Glutamatergic neuron (in vitro differentiated cells): ENCODE results near the gene WDR48. TPM values are rescaled to one million over a fixed set of nuclear protein-coding genes. Genes with fewer than 3 reads are reported as not detected.
A peak's percentile ranks its signal among the peaks of the same experiment; 100 is the strongest.

Source experiments
- DNase-seq: peaks from one replicate; pipeline ENCODE4 v3.0.0; 2022
- H3K27ac Mint-ChIP-seq: one replicate; pipeline ENCODE4 v1.8.0; 2020; ENCODE audit warnings: mild to moderate bottlenecking, mixed read lengths, inconsistent platforms; ENCODE audit not compliant: unreplicated experiment
- H3K27me3 Mint-ChIP-seq: one replicate; pipeline ENCODE4 v1.8.0; 2020; ENCODE audit warnings: mild to moderate bottlenecking, moderate library complexity, mixed read lengths, inconsistent platforms; ENCODE audit not compliant: unreplicated experiment
- H3K36me3 Mint-ChIP-seq: one replicate; pipeline ENCODE4 v1.8.0; 2020; ENCODE audit warnings: mild to moderate bottlenecking, mixed read lengths, inconsistent platforms; ENCODE audit not compliant: unreplicated experiment
- H3K4me1 Mint-ChIP-seq: one replicate; pipeline ENCODE4 v1.8.0; 2020; ENCODE audit warnings: mild to moderate bottlenecking, low read depth, mixed read lengths, inconsistent platforms; ENCODE audit not compliant: unreplicated experiment
- H3K4me3 Mint-ChIP-seq: one replicate; pipeline ENCODE4 v1.8.0; 2020; ENCODE audit warnings: mild to moderate bottlenecking, mixed read lengths, inconsistent platforms; ENCODE audit not compliant: unreplicated experiment
- H3K9me3 Mint-ChIP-seq: one replicate; pipeline ENCODE4 v1.8.0; 2020; ENCODE audit warnings: mild to moderate bottlenecking, moderate library complexity, mixed read lengths, inconsistent platforms; ENCODE audit not compliant: unreplicated experiment
- CTCF ChIP-seq: fragments of 200-600 bp; sonication (generic); IDR thresholded peaks from one replicate; pipeline ENCODE4 v1.5.0; 2021; ENCODE audit not compliant: partially characterized antibody, unreplicated experiment
- total RNA-seq: library from RNA; stranded (reverse); fragmentation: NEBNext Ultra II Directional; extraction: Animal tissue kit (Norgen Biotek cat#: 25700); gene quantifications from one replicate; pipeline ENCODE4 v1.2.1, GENCODE V29; 2021; ENCODE audit not compliant: unreplicated experiment

The WDR48 gene
- total RNA-seq, 1 donor from 2014 or later: 64.3 TPM

GRCh38 chr3:39062180-39062579 is 10.4 kb downstream of the WDR48 start:
- H3K36me3 Mint-ChIP-seq: no peaks in the 10 kb centered on the region
- peaks cover 2% of the 10 kb centered on the region for H3K9me3 Mint-ChIP-seq
- DNase-seq: no peak
- H3K4me1 Mint-ChIP-seq: no peaks in the 10 kb centered on the region
- H3K27ac Mint-ChIP-seq: no peak overlapping the region
- no peak for TF ChIP-seq CTCF
- no peak overlapping the region for H3K4me3 Mint-ChIP-seq
- H3K27me3 Mint-ChIP-seq: no peaks in the 10 kb centered on the region

GRCh38 chr3:39063143-39063542 is 11.3 kb downstream of the WDR48 start:
- H3K36me3 Mint-ChIP-seq: no peaks in the 10 kb centered on the region
- no peak for DNase-seq
- no peak overlapping the region for H3K27ac Mint-ChIP-seq
- H3K27me3 Mint-ChIP-seq: no peaks in the 10 kb centered on the region
- no peaks in the 10 kb centered on the region for H3K9me3 Mint-ChIP-seq
- H3K4me3 Mint-ChIP-seq: no peak overlapping the region
- TF ChIP-seq CTCF: no peak
- H3K4me1 Mint-ChIP-seq: no peaks in the 10 kb centered on the region

GRCh38 chr3:39064646-39065045 is 12.8 kb downstream of the WDR48 start:
- Mint-ChIP-seq H3K4me3 (no peak overlapping the region), H3K27ac (no peak overlapping the region), H3K36me3 (no peaks in the 10 kb centered on the region), H3K9me3 (no peaks in the 10 kb centered on the region), H3K27me3 (no peaks in the 10 kb centered on the region), H3K4me1 (no peaks in the 10 kb centered on the region)
- no peak for DNase-seq
- no peak for TF ChIP-seq CTCF

GRCh38 chr3:39065197-39065596 is 13.4 kb downstream of the WDR48 start:
- no peaks in the 10 kb centered on the region for H3K27me3 Mint-ChIP-seq
- H3K4me3 Mint-ChIP-seq: no peak overlapping the region
- H3K9me3 Mint-ChIP-seq: no peaks in the 10 kb centered on the region
- no peaks in the 10 kb centered on the region for H3K4me1 Mint-ChIP-seq
- no peaks in the 10 kb centered on the region for H3K36me3 Mint-ChIP-seq
- peak; percentile 33 for DNase-seq
- no peak overlapping the region for H3K27ac Mint-ChIP-seq
- peak; percentile 32 for TF ChIP-seq CTCF

- H3K36me3 Mint-ChIP-seq: no peaks in the 10 kb centered on the region
- H3K27ac Mint-ChIP-seq: no peak overlapping the region
- no peak overlapping the region for H3K4me3 Mint-ChIP-seq
- no peak for DNase-seq
- no peaks in the 10 kb centered on the region for H3K4me1 Mint-ChIP-seq
- no peaks in the 10 kb centered on the region for H3K9me3 Mint-ChIP-seq
- TF ChIP-seq CTCF: no peak
- H3K27me3 Mint-ChIP-seq: no peaks in the 10 kb centered on the region
These were observed 15.5 kb downstream of the WDR48 start for GRCh38 chr3:39067286-39067685.
